ENCODE data around the gene ALOX12B.
"Not testable (repeated sequence)": the region's sequence is repeated elsewhere in the genome, so short reads cannot be mapped to it uniquely, and the experiment has no call there.

ALOX12B gene

DNA sequence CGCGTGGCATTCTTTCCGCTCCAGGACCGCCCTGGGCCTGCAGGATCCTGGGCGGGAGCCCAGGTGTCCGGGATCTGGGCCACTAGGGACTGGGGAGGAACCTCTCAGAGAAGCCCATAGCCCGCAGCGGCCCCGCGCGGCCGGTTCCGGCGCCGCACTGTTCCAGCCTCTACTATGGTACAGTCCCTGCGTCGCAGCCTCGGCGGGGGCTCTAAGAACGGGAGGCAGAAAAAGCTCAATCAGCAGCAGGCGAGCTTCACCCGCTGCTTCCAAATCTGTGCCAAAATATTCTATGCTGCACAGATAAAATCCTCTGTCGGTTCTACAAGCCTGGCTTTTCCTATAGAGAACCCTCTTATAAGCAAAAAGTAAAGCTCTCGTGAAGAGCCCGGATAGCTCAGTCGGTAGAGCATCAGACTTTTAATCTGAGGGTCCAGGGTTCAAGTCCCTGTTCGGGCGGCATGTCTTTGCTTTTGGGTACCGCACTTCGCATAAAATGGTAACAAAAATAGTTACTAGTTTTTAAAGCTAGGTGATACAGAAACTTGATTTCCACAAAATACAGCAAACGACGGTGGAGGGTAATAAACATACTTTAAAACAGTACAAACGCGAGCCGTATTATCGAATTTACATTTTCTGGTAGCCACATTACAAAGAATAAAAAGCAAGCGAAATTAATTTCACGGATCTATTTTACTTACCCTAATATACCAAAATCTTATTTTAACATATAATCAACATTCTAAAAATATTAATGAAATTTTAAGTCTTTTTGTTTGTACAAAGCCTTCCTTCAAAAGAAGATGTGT lies 31.5 kb upstream of the ALOX12B start:
- peak; percentile 78 for DNase-seq

DNA sequence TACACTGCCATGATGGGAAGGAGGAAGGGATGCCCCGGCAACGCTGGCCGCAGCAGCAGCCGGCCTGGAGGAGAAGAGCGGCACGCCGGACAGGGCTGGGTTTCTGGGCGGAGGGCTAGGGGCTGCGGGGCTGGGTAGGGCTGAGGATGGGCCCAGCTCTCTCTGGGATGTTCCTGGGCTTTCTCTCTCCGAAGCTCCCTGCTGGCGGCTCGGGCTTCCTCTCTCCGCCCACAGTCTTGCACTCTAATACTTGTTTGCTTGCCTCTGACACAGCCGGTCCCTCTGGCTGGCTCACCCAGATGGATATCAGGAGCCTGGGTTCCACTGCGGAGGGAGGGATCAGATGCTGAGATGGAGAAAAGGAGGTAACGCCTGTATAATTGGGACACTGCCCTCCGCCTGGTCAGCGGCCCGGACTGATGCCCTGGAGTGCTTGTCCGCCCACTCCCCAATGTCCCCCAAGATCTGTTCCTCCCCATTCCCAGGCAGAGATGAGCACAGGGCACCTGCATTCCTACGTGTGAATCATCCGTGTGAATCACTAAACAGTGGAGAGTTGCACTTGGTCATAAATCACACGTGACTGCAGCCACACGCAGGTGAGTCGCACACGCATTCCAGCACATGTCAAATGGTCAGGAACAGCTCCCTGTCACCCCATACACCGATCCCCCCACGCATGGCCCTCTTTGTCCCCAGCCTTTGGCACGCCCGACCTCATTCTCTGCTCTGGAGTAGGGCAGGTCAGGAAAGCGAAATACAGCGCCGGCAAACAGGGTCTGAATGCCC lies 30.7 kb upstream of the ALOX12B start, which contains the start of gene ALOXE3:
Gene ALOXE3, minus strand, starts transcription at position 535 of the 789 bp plus-strand sequence. Its CDS starts 524 bp downstream, at position 11.
- DNase-seq = no peak

DNA sequence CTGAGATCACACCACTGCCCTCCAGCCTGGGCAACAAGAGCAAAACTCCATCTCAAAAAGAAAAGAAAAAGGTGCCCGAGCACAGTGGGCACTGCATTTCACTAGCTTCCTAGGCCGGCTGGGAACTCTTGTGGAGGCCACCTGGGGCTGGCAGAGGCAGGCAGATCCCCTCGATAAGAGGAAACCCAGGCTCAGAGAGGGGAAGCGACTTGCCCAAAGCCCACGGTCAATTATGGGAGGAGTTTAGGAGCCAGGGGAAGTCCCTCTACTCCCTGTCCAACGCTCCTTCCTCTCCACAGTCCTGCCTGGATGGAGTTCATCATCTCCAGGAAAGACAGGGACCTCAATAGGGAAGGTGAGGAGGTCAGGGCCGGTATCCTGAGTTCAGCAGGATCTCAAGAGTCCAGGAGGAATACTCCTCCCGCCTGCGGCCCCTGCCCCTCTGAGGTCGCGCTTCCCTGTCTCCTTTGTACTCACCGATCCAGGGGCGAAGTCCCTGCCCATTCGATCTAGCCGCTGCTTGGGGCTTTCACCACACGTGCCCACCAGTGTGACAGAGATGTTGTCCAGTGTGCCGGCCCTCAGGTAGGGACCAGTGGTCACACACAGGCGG lies 30.0 kb upstream of the ALOX12B start:
- no peak for DNase-seq

DNA sequence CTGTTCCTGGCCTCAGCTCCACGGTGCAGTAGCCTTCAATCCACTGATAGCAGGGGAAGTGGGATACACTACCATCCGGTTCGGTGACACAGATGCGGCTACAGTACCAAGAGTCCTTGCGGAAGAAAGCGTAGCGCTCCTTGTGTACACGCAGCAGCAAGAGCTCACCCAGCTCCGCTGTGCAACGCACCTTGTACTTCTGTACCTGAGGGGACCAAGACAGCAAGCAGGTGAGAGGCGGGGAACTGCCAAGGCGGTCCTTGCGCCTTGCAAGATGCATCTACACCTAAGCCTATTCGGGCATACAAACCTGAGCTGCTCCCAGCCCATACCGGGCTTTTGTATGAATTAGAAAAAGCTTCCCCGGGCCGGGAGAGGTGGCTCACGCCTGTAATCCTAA lies 29.3 kb upstream of the ALOX12B start:
- no peak for DNase-seq

DNA sequence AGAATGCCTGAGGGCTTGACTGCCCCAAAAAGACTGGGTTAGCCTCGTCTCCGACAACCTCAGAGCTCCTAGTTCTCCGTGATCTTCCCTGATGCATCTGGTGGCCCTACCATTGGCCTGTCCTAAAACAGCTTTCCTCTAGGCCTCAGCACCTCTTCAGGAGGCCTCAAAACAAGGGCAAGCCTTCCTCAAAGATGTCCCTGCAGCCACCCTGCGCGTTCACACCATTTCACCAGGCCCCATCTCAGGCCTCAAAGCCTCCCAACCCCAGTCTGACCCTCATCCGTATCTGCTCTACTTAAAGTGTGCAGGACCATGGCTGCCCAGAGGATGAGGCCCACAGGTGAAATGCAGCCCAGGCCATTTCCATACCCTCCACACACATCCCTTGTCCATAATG lies 23.4 kb upstream of the ALOX12B start:
- no peak for DNase-seq

DNA sequence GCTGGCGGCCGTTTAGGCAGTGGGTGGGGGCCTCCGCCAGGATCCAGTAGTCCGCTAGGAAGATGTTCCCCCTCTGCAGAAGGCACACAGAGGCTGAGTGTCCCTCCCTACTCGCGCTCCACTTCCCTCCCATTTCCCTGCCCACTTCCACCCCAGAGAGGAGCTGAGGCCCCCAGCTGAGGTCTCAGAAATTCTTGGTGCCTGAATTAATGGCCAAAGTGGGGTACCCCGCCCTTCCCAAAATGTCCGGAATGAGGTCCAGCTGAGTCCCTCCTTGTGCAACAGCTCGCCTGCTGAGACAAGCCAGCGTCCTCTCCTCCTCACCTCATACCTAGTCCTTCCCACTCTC lies 22.9 kb upstream of the ALOX12B start:
- DNase-seq = no peak

DNA sequence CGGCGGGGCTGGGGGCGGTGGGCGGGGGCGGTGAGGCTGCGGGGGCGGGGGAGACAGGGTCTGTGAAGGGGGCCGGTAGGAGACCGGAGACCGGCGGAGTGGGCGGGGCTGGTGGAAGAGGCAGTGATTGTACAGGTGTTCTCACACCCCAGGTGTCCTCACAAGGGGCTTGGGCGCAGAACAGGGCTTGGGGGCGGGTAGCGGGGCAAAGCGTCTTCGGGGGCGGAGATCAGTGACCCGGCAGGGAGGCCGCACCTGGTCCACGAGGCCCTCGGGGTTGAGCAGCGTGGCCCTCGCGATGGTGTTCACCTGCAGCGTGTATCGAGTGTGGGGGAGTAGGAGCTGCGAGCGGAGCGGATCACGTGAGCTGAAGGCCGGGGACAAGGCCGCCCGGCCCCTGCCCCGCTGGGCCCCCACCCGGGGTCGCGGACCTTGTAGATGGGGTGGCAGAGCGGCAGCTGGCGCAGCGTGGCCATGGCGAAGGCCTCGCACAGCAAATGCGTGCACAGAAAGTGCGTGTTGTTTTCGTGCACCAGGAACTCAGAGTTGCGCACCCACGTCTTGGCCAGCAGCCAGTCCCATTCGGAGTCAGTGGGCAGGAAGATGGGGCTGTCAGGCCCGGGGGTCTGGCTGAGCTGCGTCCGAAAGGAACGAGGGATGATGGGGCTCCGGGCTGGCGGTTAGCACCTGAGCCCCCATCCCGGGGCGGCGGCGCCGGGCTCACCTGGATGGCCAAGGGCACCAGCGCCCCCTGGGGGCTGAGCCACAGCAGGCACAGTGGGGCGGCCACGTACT lies 22.3 kb upstream of the ALOX12B start:
- DNase-seq = no peak

DNA sequence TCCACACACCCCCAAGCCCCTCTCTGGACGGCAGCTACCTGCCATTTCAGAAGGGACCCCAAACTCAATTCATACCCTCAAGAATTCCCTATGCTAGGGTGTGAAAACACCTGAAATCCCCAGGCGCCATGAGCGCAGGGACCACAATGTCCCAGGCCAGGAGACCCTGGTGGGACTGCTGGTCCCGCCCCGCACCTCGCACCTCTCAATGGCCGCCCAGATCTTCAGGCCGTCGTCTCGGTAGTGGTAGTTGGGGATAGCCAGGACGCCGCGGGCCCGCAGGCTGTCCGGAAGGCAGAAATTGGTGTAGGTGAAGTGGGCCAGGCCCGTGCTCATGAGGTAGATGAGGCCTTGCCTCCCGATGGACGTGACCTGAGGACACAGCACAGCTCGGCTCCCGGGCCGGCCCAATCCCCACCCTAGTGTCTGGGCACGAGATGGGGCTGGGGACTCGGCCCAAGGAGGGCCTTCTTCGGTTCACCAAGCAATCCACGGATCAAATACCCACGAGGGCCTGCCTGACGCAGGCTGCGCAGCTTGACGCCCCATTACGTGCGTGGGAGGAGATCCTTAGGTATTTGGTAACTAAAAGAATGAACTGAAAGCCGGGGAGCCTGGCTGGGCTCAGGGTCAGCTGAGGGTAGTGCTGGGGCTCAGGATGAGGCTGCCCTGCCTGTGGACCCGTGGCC lies 21.6 kb upstream of the ALOX12B start:
- DNase-seq = no peak

DNA sequence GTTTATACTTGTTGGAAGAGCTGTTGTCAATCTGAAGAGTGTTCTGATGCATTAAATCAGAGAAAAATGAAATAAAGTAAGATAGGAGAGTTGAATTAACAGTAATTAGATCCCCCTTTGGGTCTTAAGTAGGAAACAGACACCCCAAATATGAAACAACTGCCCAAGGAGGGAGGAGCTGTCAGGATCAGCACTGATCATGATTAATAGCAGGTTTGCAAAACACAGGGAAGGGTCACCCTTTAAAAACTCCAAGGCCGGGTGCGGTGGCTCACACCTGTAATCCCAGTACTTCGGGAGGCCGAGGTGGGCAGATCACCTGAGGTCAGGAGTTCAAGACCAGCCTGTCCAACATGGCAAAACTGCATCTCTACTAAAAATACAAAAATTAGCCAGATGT lies 19.5 kb upstream of the ALOX12B start:
- DNase-seq = not testable (repeated sequence)

DNA sequence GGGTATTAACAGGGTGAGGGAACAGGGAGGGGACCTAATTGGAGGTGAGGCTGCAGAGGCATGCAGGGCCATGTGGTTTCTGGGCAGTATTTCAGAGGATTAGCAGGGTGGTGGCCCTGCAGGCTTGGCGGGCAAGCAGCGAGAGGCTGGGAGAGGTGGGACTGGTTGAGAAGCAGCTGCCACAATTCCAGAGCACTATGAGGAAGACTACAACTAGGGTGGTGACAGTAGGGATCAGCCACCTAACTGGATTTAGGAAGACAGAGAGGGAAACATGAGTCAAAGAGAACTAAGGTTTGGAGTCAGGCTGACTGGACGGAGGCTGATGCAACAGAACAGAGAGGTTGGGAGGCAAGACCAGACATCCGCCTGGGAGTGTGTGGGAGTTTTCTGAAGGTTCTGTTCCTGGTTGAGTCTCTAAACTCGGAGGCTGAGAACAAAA lies 18.5 kb upstream of the ALOX12B start:
- no peak for DNase-seq

DNA sequence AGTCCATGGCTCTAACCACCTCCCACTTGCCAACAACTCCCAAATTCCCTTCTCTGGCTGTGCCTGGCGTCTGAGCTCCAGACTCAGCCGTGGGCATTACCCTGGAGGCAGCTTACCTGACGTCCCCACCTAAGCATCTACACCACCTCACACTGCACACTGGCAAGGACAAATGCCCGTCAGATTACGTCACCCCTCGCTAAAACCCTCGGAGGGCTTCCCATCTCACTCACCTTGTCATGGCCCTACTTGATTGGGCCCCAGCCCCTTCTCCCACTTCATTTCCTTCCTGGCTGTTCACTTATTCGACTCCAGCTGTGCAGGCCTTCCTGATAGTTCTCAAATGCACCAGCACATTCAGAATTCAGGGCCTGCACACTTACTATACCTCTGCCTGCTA lies 17.4 kb upstream of the ALOX12B start:
- no peak for DNase-seq

DNA sequence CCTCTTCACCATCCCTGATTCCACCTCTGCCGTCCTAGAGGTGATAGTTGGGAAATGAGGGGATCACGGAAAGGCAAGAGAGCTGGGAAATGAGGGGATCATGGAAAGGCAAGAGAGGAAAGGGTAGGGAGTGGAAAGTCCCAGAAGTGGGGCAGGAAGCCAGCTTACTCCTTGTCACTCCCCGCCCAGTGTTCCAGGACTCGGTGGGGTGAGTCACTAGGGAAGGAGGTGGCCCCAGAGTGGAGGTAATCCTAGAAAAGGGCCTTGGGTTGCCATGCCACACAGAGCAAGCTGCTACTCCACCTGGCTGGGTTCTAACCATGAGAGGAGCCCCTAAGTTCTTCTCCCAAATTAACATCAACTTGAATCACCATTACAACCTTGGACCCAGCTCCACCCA lies 16.0 kb upstream of the ALOX12B start:
- no peak for DNase-seq

DNA sequence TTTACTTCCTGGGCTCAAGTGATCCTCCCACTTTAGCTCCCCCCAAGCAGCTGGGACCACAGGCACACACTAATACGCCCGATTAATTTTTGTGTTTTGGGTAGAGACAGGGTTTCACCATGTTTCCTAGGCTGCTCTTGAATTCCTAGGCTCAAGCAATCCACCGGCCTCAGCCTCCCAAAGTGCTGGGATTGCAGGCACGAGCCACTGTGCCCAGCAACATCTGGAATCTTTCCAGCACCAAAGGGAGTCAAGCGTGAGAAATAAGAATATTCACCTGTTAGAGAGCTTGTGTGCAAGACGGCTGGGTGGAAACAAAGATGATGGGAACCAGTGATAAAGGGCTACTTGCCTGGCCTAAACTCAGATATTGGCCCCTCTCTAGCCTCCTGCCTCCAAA lies 14.2 kb upstream of the ALOX12B start:
- DNase-seq = no peak

DNA sequence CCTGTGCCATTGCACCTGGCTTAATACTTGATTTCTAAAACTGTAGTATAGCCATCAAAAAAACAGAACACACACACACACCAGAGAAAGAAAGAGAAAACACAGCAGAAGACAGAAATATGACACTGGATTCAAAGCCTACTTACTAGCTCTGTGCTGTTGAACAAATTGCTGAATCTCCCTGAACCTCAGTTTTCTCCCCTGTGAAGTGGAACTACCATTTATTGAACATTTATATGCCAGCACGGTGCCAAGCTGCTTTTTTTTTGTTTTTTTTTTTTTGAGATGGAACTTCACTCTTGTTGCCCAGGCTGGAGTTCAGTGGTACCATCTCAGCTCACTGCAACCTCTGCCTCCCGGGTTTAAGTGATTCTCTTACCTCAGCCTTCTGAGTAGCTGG lies 13.2 kb upstream of the ALOX12B start:
- DNase-seq = no peak

DNA sequence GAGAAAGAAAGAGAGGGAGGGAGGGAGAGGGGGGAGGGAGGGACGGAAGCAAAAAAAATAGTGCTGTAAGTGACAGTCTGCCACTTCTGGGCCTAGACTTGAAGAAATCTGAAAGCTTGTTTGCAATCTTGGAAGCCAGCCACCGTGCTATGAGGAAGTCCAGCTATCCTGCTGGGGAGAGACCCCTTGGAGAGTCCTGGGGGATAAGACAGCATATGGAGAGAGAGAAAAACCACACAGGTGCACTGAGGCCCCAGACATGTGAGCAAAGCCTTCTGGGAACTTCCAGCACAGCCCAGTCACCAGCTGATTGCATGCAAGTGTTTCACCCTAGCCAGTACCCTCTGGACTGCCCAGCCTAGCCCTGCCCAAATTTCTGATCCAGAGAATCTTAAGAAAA lies 12.6 kb upstream of the ALOX12B start:
- DNase-seq = no peak

DNA sequence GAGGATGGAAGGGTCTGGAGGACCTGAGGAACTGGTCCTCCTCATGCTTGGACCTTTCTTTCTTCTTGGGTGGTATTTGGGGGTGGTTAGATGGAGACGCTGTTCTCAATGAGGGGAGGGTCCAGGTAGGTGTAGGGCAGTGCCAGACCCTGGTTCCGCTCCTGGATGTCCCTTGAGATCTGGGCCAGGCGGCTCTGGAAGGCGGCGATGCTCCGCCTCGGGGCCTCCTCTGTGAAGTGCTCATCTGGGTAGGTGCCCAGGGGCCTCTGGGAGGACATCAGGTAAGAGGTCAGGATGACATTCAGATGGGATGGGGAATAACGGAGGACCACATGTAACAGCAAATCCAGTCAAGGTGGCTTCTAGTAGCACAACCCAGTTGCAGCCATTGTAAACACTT lies 9.0 kb upstream of the ALOX12B start:
- no peak for DNase-seq

DNA sequence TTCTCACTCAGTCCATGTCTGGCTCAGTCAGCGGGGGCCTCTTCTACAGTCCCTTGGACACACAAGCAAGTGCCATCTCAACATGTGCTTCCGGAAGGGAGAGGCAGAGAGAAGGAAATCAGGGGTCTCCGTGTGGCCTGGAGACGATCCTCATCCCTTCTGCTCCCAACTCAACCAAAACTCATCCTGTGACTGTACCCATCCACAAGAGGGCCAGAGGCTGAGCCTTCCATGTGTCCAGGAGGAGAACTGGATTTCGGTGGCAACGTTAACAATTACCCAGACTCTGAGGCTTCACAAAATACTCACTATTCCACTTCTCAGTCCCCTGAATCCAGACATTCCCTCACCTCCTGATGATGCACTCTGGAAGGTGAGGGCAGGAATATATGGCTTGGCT lies 7.8 kb upstream of the ALOX12B start:
- no peak for DNase-seq

DNA sequence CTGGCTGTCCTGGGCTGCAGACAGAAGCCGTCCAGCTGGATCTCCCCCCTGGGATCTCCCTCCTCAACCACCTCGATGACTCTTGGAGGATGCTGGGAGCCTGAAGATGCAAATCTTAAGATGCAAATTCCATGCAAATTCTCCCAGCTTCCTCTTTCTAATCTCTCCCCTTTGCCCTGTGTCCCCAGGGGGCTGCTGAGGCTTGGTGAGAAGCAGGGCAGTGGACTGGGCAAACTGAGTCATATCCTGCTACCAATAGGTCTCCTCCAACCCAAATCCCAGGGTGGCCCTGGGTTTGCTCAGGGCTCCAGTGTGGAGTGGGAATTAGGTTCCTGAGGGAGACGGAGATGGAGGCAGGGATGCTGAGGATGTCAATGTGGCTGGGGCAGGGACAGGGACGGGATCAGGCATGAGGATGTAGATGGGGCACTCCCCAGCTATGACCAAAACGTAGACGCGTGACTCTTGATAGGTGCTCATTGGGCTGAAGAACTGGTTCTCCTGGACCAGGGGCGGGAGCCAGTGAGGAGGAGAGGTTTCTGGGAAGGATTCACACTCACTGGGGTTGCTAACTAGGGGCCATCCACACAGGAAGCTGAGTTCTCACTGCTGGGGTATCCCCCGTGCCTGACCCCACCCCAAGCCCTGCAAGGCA lies 3.6 kb upstream of the ALOX12B start:
- DNase-seq = no peak

DNA sequence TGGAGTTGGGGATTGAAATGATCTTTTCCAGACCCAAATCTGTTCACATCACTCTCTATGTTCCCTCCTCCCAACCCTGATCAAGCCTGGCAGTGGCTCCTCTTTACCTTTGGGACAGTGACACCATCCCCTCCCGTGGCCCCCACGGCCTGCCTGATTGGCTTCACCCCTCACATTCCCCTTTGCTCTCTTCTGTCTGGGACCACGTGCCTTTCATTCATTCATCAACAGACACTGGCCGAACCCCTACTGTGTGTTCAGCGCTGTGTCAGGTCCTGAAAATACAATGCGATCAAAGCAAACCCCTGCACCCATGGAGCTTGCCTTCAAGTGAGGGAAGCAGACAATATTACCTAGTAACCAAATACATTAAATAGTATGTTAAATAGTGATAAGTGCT lies 2.2 kb upstream of the ALOX12B start:
- no peak for DNase-seq

DNA sequence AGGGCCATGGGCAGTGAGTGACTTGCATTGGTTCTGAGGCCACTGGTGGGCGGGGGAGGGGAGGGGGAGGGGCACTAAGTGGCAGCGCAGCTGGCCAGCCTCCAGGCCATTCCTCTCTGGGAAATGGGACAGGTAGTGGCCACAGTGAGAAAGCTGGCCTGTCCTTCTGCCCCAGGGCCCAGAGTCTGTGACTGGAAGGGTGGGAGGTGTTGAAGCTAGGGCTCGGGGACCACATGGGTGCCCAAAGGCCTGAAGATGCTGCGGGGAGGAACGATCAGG lies 375 bp upstream of the ALOX12B start:
- no peak for DNase-seq

DNA sequence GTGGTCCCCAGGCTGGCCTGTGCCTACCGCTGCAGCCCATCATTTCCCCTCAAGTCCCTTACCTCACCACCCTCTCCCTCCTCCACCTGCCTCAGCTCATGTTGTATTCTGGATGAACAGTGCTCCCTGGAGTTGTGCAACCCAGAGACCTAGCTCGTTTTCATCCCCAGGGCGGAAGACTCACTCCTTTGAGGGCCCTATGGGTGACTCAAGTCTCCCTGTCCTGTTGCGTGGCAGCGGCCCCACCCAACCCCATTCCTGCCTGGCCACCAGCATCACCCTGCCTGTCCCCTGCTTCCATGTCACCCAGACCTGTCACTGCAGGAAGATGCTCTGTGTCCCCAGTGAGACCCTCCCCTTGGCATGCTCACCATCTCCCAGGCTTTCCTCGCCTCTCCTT lies 3.3 kb downstream of the ALOX12B start:
- no peak for DNase-seq

DNA sequence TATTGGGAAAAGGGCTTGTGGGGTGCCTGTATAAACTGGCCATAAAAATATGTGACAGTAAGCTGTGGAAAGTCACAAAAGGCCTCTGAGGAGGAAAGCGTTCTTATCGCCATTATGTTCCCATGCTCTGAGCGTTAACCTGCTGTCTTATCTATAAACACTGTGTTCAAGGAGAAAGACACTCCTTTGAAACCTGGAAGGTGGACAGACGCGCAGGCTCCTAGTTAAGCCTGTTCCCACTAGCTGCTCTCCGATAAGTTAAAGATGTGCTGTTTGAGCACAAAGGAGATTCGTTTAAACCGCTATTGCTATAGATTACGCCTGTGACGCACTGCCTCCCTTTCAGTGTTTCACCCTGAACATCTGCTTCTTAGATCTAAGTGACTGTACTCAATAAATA lies 5.2 kb downstream of the ALOX12B start:
- DNase-seq = no peak

Data from NCI-H446 treated with DMSO at 0.1 percent for 48 hours (cell line).